ENCODE results near the gene BRPF3. TPM values are rescaled to one million over a fixed set of nuclear protein-coding genes. Genes with fewer than 3 reads are reported as not detected.

The BRPF3 gene
- total and polyA plus RNA-seq, 10 of the 15 experiments (the other 5 are each of a cell fraction or from before 2014, with no cell fraction given) = 2.3 to 16.1 (median 6.7) TPM

DNA sequence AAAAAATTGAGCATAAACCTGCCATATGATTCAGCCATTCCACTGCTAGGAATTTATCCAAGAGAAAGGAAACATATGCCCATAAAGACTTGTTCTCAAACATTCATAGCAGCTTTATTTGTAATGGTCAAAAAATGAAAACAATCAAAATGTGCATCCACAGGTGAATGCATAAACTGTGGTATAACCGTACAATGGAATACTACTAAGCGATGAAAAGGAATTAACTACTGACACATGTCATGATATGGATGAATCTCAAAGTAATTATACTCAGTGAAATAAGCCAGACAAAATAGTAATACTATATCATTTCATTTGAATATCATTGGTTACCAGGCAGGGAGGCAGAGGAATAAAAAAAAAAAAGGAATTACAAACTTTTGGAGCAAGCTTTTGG lies 25.8 kb upstream of the BRPF3 start:
- H3K36me3 ChIP-seq (ENCODE audit: control insufficient read depth in 2 of 2, insufficient read depth in 2 of 2, low read length in 1 of 2) = no peaks in the 10 kb centered on the region

More for the DNA sequence above, 25.8 kb upstream of the BRPF3 start:
- H3K9me3 ChIP-seq (replicated peaks; ENCODE audit: control insufficient read depth, insufficient read depth, low read length) = no peaks in the 10 kb centered on the region; the same call in 2 of the 3 replicates
- TF ChIP-seq, protein P1, sequence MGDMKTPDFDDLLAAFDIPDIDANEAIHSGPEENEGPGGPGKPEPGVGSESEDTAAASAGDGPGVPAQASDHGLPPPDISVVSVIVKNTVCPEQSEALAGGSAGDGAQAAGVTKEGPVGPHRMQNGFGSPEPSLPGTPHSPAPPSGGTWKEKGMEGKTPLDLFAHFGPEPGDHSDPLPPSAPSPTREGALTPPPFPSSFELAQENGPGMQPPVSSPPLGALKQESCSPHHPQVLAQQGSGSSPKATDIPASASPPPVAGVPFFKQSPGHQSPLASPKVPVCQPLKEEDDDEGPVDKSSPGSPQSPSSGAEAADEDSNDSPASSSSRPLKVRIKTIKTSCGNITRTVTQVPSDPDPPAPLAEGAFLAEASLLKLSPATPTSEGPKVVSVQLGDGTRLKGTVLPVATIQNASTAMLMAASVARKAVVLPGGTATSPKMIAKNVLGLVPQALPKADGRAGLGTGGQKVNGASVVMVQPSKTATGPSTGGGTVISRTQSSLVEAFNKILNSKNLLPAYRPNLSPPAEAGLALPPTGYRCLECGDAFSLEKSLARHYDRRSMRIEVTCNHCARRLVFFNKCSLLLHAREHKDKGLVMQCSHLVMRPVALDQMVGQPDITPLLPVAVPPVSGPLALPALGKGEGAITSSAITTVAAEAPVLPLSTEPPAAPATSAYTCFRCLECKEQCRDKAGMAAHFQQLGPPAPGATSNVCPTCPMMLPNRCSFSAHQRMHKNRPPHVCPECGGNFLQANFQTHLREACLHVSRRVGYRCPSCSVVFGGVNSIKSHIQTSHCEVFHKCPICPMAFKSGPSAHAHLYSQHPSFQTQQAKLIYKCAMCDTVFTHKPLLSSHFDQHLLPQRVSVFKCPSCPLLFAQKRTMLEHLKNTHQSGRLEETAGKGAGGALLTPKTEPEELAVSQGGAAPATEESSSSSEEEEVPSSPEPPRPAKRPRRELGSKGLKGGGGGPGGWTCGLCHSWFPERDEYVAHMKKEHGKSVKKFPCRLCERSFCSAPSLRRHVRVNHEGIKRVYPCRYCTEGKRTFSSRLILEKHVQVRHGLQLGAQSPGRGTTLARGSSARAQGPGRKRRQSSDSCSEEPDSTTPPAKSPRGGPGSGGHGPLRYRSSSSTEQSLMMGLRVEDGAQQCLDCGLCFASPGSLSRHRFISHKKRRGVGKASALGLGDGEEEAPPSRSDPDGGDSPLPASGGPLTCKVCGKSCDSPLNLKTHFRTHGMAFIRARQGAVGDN (IDR thresholded peaks at IDR 0.05) = no peak
- no peak for TF ChIP-seq CHD2 (IDR thresholded peaks at IDR 0.05; ENCODE audit: borderline replicate concordance, low read depth, low read length)
- no peaks in the 10 kb centered on the region for H4K20me1 ChIP-seq (ENCODE audit: control insufficient read depth, insufficient read depth)
- in situ Hi-C loops (cut with MboI) = no loop called here
- BruUV-seq (replicated peaks) = no TSS peak
- ATAC-seq (no peak), FAIRE-seq (no peak), DNase-seq (ENCODE audit: low read depth, low spot score) (no peak)
- 98% methylated on average over 2 of the region's 2 CpGs for WGBS (ENCODE audit: insufficient coverage, insufficient replicate concordance, low lambda C conversion rate, missing lambda C conversion rate)
- RAD21 ChIA-PET (ENCODE audit: unreplicated experiment) = interaction anchor here (1.2 kb wide), 1 partner anchor 32 kb away, joined by 3 read pairs; no protein-coding TSS in a partner anchor
- H3K9ac ChIP-seq (ENCODE audit: control insufficient read depth, insufficient read depth, low read length) = no peak overlapping the region
- H3K4me2 ChIP-seq (ENCODE audit: control insufficient read depth, insufficient read depth) = no peak overlapping the region
- H3K4me1 ChIP-seq (ENCODE audit: control insufficient read depth, insufficient read depth, low read length) = peaks cover 14% of the 10 kb centered on the region
- H3K27me3 ChIP-seq (replicated peaks in 1 of 2; ENCODE audit: control insufficient read depth in 2 of 2, insufficient read depth in 2 of 2, low read length in 1 of 2) = no peaks in the 10 kb centered on the region
- no peak overlapping the region for H2AFZ ChIP-seq (ENCODE audit: control insufficient read depth, low read depth, low read length)
- POLR2A ChIA-PET = interaction anchor here (0.6 to 0.7 kb wide), 2 partner anchors 44 to 917 kb away, joined by 3 read pairs; no protein-coding TSS in a partner anchor
- CTCF ChIA-PET = interaction anchor here (0.7 to 1.7 kb wide), 7 partner anchors 25 to 780 kb away, joined by 3 to 7 read pairs (median 3); no protein-coding TSS in a partner anchor
- SMC1A ChIA-PET (ENCODE audit: uncharacterized antibody, unreplicated experiment) = interaction anchor here (1.0 to 2.2 kb wide), 6 partner anchors 20 to 50 kb away, joined by 3 to 10 read pairs (median 4); no protein-coding TSS in a partner anchor
- H3K4me3 ChIP-seq = no peak overlapping the region
- no peaks in the 10 kb centered on the region for H3K79me2 ChIP-seq (ENCODE audit: control insufficient read depth, insufficient read depth, low read length)
- intact Hi-C loops (cut with micrococcal nuclease; ENCODE audit: unreplicated experiment) = no loop called here
- no peak overlapping the region for H3K27ac ChIP-seq (ENCODE audit: control insufficient read depth, insufficient read depth)

Measured in GM12878 (cell line).